GM15510 (cell line): ENCODE measurements around the gene ZC3H12A.

ENCODE experiments used
- POLR2A ChIP-seq: IDR thresholded peaks from 3 replicates; pipeline ENCODE4 v1.6.1; 2011; ENCODE audit warnings: borderline replicate concordance; ENCODE audit not compliant: insufficient read length; ENCODE audit errors: extremely low read depth

The ZC3H12A gene

GRCh38 chr1:37474046-37474696 is at the start of gene ZC3H12A:
Gene ZC3H12A, plus strand, starts transcription at chr1:37474580. Its CDS starts 917 bp downstream, at chr1:37475497.
- TF ChIP-seq POLR2A: peak; percentile 99

DNA sequence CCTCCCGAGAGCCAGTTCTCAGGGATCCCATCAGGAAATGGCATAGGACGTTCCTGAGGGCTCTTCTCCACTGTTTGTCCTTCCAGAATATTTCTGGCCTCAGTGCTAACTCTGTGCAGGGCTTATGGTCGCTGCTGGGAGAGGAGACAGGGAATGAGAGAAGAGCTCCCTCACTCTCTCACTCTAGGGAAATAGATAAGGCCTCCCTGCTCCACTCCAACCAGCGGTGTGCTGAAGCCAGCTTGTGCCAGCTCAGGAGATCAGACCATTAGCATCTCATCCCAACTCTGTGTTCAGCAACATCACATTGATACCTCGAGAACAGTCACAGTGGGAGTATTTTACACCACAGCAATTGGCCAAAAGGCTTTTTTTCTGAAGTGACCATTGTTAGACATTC is 49.2 kb upstream of the ZC3H12A start:
- no peak for TF ChIP-seq POLR2A

DNA sequence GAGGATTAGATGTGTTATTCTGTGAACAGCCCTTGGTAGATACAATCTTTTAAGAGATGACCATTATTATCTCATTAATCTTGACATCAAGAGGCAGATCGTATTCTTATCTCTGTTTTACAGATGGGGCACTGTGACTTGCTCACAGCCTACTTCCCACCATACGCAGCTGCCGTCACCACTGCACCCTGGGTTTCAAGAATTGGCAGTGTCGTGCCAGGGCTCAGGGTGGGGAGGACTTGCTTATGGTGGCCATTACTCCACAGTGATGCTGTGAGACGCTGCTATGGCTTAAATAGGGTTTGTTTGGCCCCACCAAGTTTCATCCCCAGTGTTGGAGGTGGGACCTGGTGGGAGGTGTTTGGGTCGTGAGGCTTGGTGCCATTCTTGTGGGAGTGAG is 45.4 kb upstream of the ZC3H12A start:
- no peak for TF ChIP-seq POLR2A

DNA sequence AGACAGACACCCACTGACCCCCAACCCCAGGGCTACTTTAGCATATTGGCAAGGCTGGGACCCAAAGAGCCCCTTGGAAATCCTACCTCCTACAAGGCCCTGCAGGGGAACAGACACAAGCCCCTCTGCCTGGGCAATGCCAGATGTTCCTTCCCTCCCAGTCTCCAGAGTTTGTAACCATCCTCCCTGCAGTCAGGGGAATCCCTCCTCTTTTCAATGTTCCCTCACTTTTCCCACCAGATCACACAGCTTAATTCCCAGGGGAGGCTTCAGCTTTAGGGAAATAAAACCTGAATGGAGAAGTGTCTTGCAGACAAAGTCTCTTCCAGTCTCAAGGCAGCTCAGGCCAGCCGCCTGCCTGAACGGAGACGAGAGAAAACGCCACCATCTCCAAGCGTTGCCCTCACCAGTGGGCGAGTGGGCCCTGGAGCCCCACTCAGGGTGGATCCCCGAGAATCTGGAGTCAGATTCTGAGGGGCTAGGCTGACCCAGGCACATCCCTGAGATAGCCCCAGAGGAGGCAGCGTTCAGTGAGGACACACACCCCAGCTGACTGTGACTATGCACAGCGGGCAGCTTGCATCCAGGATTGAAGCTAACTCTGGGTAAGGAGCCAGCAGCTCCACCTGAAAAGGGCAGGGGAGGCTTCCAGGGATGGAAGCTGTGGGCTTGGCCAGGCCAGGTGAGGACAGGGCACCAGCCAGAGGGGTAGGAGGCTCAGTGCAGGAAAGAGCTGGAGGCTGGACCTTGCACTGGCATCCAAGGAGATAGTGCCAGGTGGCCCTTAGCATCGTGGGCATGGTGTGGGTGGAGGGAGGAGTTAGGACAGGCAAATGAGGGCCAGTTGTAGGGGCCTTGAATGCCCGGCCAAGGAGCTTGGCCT is 44.0 kb upstream of the ZC3H12A start:
- TF ChIP-seq POLR2A: no peak

DNA sequence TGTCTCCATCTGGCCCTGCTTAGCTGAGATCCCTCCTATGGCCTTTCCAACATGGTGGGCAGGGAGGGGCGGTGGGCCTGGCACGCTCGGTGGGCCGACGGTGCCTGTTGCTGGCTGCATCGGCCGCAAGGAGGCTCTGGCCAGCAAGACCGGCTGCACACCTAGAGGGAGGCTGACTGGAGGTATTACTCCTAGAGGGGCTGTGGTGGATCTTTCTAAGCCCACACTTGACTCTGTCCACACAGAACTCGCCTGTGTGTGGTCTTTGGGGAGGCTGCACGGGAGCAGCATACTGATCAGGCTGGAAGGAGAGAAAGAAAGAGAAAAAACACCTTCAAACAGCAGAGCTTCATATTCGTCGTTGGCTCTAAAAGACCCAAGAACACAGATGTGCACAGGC is 41.7 kb upstream of the ZC3H12A start:
- no peak for TF ChIP-seq POLR2A

DNA sequence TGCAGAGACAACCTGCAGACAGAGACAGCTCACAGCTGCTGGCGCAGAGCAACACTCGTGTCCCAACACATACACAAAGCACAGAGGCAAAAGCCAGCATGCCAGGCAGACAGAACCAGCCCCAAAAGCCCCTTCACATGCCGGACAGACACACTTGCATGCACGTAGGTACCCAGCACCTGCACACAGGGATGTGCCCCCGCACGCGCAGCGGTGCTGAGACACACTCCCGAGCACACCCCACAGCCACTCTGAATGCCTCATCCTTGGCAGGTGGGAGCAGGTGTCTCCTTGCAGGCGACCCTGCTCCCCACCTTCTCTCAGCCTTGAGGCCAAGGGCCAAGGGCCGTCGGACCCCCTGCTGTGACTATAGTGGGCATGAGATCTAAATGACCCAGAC is 41.2 kb upstream of the ZC3H12A start:
- no peak for TF ChIP-seq POLR2A

GRCh38 chr1:37434292-37435225 is 39.8 kb upstream of the ZC3H12A start:
- no peak for TF ChIP-seq POLR2A

DNA sequence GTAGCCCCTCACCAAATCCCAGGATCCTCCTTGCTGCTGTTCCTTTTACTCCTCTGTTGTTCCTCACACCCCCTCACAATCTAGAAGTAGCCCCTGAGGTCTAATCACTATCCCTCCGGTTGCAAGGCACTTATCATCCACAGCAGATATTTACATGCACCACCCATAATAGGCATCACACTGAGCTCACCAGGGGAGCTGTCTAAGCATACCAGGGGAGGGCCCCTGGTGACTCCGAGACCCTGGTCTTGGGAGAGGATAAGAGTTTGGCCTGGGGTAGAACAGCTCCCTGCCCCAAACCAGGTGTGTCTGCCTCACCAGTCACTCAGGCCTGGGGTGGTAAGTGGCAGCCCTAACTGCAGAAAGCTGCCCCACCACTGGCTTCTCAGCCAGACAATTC is 37.3 kb upstream of the ZC3H12A start:
- no peak for TF ChIP-seq POLR2A

- TF ChIP-seq POLR2A: no peak
These were observed 36.1 kb upstream of the ZC3H12A start for GRCh38 chr1:37438037-37438868.

DNA sequence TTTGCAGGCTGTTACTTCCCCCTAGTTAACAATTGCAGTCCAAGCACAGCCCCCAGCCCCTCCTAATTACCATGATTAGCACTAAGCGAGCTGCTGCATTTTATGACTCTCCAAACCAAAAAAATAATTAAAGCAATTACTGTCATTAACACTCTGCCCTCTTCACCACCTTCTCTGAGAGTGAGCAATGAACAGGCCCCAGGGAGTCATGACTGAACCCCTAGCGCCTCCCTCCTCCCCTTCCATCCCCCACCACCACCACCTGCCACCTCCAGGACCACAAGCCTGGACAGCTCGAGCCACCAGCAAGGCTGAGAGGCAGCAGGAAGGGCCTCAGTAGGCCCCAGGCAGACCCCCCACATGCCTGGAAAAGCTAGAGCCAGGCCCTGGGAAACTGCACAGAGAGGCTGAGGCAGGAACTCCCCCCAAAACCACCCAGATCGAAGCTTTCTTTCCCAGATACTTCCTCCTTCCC is 35.5 kb upstream of the ZC3H12A start:
- no peak for TF ChIP-seq POLR2A

DNA sequence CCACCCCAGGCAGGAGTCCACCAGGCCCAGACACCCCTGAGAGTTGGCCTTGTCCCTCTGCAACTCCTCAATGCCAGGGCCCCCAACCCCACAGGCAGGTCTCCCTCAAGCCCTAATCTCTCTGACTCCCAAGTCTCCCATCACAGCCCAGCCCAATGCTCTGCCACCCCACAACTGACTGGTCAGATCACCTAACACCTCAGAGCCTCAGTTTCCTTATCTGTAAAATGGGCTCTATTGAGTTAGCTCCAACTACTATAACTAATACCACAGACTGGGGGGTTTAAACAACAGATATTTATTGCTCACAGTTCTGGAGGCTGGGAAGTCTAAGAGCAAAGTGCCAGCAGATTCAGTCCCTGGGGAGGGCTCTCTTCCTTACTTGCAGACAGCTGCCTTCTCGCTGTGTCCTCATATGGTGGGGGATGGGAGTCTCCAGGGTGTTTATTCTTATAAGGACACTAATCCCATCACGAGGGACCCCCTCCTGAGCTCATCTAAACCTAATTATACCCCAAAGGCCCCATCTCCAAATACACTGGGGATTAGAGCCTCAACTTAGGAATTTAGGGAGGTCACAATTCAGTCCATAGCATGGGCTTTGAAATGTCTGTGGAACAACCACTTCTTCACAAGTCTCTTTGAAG is 34.9 kb upstream of the ZC3H12A start:
- no peak for TF ChIP-seq POLR2A

DNA sequence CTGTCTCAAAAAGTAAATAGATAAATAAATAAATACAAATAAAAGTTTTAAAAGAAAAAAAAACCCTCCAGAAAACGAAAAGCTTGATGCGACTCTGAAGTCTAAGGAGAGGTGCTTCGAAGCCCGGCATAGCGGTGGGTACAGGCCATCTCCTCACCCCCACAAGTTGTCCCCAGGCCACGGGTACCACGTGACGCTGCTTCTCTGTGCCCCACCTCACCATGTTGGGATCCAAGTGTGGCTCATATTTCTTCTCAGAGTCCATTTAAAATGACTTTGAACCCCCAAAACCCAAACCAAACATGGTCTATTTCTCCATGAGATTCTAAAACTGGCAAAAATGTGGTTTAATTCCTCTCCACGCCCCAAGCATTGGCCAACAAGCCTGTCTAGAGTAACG is 32.9 kb upstream of the ZC3H12A start:
- no peak for TF ChIP-seq POLR2A

DNA sequence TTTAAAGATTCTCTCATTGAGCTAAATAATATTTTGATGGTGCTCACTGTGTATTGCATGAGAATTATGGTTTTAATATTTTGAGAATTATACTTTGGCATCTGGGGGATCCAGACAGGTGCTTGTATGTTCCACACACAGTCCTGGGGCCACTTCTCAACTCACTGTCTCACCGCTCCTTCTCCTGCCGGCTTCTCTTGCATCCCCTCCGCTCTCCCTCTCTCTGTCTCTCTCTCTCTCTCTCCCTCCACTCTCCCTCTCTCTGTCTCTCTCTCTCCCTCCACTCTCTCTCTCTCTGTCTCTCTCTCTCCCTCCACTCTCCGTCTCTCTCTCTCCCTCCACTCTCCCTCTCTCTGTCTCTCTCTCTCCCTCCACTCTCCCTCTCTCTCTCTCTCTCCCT is 32.2 kb upstream of the ZC3H12A start:
- TF ChIP-seq POLR2A: no peak
